CD4-positive, alpha-beta T cell treated with Interleukin-2 at 100 ng/mL for 4 hours (primary cell): ENCODE data around the gene BCAT1.
"Not testable (repeated sequence)": the region's sequence is repeated elsewhere in the genome, so short reads cannot be mapped to it uniquely, and the experiment has no call there.

ENCODE experiments used
- DNase-seq: peaks from one replicate; pipeline ENCODE4 v3.0.0-alpha.2; 2020; ENCODE audit warnings: low spot score

Gene BCAT1

DNA sequence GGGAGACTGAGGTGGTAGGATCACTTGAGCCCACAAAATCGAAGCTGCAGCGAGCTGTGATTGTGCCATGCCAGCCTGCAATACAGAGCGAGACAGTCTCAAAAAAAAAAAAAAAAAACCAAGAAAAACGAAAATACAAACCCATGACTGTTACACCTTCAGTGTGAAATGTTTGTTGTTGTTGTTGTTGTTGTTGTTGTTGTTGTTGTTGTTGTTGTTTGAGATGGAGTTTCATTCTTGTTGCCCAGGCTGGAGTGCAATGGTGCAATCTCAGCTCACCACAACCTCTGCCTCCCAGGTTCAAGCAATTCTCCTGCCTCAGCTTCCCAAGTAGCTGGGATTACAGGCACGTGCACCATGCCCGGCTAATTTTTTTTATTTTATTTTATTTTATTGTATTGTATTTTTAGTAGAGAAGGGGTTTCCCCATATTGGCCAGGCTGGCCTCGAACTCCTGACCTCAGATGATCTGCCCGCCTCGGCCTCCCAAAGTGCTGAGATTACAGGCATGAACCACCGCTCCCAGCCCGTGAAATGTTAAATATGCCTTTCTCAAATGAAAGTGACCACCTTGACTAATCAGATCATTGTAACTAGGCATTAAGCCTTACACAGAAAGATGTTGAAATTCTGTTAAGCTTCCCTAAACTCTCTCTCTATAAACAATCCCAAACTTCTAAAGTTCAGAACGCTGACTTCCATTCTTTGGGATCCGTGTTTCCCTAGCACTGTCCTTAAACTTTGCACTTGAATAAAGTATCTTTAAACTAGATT, 20.2 kb downstream of the BCAT1 start:
- not testable (repeated sequence) for DNase-seq

DNA sequence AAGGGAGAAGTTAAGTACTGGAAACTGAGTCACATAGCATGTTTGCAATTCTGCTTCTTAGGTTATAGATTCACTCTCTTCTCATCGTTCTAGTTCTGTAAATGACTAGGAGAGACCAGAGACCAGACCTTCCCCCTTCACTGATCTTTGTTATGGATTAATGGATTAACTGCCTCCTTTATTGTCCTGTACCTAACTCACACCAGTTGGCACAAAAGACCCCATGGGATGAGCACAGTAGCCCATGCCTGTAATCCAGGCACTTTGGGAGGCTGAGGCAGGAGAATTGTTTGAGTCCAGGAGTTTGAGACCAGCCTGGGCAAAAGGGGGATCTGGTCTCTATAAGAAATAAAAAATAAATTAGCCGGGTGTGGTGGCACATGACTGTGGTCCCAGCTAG, 20.8 kb downstream of the BCAT1 start:
- DNase-seq, result no peak

DNA sequence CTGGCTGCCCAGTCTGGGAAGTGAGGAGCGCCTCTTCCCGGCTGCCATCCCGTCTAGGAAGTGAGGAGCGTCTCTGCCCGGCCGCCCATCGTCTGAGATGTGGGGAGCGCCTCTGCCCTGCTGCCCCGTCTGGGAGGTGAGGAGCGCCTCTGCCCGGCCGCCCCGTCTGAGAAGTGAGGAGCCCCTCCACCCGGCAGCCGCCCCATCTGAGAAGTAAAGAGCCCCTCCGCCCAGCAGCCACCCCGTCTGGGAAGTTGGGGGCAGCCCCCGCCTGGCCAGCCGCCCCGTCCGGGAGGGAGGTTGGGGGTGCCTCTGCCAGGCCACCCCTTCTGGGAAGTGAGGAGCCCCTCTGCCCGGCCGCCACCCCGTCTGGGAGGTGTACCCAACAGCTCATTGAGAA, 22.8 kb downstream of the BCAT1 start:
- DNase-seq, result not testable (repeated sequence)

DNA sequence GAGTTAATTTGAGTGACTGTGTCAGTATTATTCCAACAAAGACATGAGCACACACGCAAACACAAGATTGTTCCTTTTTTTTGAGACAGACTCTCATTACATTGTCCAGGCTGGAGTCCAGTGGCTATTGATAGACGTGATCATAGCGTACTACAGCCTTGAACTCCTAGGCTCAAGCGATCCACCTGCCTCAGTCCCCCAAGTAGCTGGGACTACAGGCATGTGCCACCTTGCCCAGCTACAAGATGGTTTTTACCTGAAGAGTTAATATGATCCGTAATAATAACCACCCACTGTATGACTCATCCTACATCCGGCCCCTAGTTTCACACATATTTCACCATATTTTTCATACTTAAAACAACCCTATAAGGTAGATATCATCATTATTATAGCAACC, 26.8 kb downstream of the BCAT1 start:
- peak; percentile 14 for DNase-seq

DNA sequence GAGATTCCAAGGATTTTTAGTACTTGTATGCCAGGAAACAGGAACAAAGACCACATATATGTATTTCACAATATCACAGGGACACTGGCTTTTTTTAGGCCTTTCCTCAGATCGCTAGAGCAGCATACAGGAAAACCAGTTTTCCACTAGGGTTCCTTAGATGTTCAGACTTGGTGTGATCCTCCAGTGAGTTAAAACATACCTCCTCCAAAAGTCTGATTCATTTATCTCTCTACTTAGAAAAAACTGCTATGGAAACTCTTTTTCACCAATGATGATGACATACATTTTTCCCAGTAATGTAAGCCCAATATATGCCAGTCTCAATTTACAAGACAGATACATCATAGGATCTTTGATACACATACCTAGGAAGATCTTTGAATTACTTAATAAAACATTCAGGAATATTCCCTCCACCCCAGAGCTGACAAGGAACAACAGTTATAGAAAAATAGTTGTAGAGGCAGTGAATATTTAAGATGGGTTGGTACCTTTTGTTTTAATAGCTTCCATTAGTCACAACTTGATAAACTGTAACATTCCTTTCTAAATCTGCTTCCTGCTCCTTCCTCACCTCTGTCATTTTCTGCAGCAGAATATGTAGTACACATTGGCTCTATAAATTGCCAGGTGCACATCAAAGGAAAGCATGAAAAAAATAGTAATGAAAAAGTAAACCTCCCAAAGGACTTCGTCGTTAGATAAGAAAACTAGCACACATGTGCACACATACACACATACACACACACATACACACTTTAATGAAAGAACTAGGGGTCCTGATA, 27.5 kb downstream of the BCAT1 start:
- DNase-seq, result no peak

DNA sequence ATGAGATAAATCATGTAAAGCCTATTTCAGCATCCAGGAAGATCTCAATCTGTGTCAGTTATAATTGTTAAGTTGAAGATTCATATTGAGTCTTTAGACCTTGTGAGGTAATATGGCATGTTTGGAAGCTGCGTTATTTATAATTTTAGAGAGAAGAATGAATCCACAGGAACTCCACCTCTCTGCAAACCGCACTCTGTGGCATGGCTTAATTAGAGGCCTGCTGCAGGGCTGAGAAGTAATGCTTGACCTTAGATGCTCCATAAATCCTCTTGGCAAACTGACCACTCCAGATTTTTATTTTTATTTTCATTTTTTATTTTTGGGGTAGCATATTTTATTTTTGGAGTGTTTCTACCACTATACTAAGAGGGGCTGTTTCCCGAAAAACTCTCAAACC, 28.8 kb downstream of the BCAT1 start:
- DNase-seq, result no peak

DNA sequence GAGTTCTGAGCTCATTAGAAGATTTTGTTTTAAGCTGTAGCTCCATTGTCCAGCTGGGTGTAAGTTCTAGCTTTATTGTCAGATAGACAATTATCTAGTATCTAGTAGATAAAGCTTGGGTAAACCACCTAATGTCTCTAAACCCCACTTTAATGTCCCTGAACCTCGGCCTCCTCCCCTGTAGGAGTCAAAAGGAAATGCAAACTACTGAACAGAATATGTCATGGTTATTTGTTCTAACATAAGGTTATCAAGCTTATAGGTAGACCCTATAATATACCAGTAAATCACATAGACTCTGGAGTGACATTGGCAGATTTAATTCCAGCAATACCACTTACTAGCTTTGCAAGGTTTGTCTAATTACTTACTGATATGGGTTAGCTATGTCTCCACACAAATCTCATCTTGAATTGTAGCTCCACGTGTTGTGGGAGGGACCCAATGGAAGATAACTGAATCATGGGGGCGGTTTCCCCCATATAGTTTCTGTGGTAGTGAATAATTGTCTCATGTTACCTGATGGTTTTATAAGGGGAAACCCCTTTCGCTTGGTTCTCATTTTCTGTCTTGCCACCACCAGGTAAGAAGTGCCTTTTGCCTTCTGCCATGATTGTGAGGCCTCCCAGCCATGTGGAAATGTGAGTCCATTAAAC, 29.4 kb downstream of the BCAT1 start:
- no peak for DNase-seq

DNA sequence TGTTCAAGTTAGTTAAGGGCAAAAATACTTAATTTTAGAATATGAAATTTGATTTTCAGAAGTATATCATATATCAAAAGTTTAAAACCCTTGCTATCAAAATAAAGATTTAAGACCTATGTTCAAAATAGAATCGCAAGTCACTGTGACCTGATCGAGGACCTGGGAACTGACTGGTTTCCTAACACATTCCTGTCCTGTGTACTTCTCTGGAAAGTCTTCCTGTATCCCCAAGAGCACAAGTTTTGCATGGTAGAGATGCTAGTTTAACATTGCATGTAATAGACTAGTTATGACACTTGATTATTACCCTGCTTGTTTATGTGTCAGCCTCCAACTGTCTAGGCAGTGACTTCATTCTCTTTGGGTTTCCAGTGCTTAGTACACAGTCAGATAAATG, 30.3 kb downstream of the BCAT1 start:
- DNase-seq, result no peak

DNA sequence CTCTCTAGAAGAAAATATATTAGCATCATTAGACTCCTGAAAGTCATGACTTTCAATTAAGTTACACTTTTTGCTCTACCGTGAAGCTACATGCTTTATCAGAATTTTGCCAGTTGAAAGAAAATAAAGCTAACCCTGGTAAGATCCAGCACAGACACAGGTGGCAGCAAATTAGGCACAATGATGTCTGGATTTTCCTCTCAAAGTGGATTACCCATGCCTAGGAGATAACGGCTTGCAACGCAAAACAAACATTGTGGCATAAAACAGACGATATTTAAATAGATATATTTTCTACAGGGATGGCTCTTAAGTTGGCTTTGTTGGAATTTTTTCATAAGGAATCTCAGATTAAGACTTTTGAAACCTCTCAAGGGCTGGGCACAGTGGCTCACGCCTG, 33.4 kb downstream of the BCAT1 start:
- DNase-seq, result no peak

DNA sequence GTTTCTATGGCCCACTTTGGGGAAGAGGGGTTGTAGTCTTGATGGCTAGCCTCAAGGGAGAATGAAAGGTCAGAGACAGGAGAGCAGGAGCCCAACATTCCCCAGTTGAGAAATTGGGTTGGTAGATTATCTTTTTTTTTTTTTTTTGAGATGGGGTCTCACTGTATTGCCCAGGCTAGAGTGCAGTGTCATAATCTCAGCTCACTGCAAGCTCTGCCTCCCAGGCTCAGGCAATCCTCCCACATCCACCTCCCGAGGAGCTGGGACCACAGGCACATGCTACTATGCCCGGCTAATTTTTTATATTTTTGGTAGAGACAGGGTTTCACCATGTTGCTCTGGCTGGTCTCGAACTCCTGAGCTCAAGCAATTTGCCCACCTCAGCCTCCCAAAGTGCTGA, 34.9 kb downstream of the BCAT1 start:
- DNase-seq, result no peak

DNA sequence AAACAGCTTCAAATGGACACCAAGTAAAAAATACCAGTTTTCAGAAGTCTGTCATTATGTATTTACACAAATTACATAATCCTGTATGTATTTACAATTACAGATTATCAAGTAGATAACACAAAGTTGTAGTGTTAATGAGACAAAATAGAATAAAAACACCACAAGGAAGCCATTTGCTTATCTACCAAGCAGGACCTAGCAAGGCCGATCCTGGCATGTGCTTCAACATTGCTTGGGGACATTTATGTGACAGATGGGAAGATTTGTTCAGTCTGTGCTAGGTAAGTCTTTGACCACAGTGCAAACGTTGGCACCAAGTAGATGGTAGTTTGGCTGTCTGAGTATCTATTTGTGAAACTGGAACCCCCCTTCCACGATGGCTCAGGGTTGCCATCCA, 35.8 kb downstream of the BCAT1 start:
- DNase-seq, result no peak

DNA sequence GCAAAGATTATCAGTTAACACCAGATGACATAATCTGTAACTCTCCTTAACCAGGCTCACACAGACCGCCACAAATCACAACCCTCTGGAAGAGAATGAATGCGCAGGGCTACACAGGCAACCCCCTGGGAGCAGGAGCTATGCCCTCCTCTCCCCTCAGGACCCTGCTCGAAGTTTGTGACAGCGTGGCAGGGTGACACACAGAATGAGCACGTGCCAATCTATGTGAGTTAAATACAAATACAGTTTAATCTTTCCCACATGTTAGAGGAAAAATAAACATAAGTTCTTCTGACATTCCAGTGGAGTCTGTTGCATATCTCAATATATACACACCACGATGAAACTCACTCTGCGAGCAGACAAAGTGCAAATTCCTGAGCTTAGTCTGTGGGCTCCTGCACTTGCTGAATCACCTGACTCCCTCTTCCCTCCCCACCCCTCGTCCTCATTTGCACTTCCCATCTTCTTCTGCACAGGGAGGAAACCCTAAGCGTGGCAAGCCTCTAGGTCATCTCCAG, 37.6 kb downstream of the BCAT1 start:
- no peak for DNase-seq

DNA sequence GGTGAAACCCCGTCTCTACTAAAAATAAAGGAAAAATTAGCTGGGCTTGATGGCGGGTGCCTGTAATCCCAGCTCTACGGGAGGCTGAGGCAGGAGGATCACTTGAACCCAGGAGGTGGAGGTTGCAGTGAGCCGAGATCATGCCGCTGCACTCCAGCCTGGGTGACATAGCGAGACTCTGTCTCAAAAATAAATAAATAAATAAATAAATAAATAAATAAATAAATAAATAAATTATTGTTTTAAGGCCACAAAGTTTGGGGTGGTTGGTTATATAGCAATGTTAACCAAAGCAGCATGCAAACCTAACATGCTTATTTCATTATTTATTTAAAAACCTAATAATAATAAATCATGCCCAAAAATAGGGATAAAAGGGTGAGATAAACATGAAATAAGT, 38.7 kb downstream of the BCAT1 start:
- DNase-seq, result not testable (repeated sequence)

DNA sequence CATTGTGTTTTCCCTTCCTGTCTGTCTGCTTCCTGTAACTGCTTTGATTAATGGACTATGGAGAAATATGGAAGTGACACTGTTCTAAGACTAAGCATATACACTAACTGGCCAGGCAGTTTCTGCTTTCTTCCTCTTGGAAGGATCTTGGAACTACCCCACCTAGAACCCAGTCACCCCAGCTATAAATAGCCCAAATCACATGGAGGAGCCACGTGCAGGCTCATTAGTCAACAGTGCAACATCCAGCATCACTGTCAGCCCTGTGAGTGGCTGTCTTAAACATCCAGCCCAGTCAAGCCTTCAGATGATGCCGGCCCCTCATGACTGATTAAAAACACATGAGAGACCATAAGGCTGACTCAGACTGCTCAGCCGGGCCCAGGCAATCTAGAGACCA, 39.2 kb downstream of the BCAT1 start:
- peak; percentile 4 for DNase-seq

DNA sequence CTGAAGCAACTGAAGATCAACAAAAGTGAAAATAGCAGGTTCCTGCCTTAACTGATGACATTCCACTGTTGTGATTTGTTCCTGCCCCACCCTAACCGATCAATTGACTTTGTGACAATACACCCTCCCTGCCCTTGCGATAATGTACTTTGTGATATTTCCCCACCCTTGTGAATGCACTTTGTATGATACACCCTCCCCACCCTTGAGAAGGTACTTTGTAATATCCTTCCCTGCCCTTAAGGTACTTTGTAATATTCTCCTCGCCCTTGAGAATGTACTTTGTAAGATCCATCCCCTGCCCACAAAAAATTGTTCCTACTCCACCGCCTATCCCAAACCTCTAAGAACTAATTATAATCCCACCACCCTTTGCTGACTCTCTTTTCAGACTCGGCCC, 41.4 kb downstream of the BCAT1 start:
- DNase-seq, result no peak

DNA sequence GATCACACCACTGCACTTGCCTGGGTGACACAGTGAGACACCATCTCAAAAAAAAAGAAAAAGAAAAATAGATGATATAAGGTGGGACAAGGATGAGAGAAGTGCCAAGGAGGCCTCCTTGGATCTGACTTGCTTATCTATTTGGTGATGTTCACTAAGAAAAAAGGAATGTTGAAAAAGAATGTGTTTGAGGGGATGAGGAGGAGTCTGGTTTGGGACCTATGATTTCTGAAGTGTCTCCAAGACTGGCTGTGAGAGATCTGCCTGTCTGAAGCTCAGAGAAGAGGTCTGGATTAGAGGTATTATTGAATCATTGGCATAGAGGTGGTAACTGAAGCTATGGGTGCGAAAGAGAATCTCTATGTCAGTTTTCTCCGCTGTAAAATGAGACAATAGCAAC, 42.8 kb downstream of the BCAT1 start:
- no peak for DNase-seq

DNA sequence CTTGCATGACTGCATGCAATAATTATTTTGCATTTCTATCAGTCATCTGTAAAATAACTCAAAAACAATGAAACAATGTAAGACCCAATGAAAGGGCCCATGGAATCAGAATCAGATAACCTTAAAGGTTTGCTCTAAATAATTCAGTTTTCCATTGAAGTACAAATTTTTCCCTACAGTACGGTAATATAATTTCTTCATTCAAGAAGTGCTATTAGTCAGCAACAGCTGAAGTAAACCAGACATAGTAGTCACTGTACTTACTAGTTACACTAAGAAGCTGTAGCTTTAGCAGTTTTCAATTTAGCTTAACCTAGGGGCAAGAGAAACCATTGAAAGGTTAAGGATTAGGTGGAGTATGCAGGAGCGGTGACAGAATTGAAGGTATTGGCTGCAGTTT, 43.5 kb downstream of the BCAT1 start:
- no peak for DNase-seq

DNA sequence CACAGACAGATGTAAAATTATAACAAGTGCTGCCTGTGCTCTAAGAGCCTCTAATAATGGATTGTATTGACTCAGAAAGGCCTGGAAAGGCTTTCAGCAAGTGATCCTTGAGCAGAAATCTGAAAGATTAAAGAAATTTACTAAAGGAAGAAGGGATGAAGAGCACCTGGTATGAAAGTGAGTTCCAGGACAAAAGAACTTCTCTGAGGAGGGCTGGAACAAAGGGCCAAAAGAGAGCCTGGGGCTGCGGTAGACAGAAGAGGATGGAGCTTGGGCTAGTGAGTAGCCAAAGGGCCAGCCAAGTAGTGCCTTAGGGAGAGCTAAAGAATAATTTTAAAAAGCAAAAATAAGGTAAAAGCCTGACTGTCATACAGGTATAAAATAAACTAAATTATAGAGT, 44.0 kb downstream of the BCAT1 start:
- no peak for DNase-seq

DNA sequence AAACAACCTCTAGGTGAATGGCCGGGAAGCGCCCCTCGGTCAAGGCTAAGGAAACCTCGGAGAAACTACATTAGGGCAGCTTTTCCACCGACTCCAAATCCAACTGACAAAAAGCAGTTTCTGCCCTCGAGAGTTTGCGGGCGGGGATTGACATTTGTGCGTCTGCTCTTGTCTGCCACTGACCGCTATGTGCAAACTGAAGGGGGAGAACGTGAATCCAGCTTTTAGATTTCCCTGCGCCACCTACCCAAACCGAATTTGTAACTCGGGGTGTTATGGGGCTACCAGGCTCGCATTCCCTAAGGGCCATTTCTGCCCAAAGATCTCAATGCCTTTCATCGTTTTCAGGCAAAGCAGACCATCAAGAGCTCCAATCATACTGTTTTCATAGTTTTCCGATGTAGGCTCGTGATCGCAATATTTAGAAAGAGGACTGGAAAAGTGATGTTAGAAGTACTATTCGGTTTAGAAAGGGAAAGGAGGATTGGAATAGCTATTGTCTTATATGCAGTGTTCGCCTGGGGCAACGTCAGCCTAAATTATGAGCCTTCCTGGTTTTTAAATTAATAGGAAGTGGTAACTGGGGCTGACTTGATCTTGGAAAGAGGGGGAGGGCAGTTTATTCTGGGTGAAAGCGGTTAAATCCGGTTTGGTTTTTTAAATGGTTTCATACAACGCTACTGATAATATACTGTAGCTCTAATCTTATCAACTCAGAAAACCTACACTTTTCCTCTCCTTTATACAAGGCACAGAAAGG, 45.4 kb downstream of the BCAT1 start:
- DNase-seq, result no peak

DNA sequence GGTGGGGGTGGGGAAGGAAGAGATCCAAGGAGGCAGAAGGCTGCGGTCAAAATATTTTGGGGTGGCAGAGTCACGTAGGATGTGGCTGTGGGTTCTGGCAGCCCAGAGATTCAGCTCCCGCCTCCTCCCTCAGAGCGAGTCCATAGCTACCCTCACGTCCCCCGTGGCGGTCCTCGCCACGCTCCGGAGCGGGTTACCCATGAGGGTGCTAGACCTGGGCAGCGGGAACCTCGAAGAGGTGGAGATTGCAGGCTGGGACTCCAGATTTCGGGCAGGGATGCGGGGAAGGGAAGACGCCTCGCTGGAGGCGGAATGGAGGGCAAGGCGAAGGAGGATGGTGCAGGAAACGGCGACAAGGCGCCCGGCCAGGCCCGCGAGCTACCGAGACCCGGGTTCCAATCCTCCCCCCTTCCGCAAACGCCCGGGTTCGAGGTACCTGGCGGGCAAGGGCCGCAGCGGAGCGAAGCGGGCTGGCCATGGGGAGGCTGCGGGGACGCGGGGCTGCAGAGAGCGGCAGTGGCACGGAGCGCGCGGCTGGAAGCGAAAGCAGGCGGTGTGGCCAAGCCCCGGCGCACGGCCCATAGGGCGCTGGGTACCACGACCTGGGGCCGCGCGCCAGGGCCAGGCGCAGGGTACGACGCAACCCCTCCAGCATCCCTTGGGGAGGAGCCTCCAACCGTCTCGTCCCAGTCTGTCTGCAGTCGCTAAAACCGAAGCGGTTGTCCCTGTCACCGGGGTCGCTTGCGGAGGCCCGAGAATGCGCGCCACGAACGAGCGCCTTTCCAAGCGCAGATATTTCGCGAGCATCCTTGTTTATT, 46.2 kb downstream of the BCAT1 start:
- DNase-seq, result no peak
